Mammary epithelial cell (primary cell): ENCODE results near the gene ARHGEF4.

Experiments
- EZH2 ChIP-seq: IDR thresholded peaks from 2 replicates; pipeline ENCODE4 v1.6.1; 2012; ENCODE audit warnings: low read length, inconsistent platforms, borderline replicate concordance
- TF ChIP-seq, protein P1 (sequence below), 2 donors: IDR thresholded peaks in 1 of 2; conservative IDR thresholded peaks in 1 of 2; 2 replicates each; pipeline ENCODE4 v1.5.1; 2011 to 2012; ENCODE audit warnings: inconsistent platforms in 2 of 2, low read length in 2 of 2, mild to moderate bottlenecking in 2 of 2, control low read depth in 1 of 2, low read depth in 1 of 2; ENCODE audit not compliant: insufficient read depth in 1 of 2; ENCODE audit errors: extremely low read depth in 1 of 2

GRCh38 chr2:130834091-130834930, 2.4 kb upstream of the ARHGEF4 start:
- TF ChIP-seq, protein P1, sequence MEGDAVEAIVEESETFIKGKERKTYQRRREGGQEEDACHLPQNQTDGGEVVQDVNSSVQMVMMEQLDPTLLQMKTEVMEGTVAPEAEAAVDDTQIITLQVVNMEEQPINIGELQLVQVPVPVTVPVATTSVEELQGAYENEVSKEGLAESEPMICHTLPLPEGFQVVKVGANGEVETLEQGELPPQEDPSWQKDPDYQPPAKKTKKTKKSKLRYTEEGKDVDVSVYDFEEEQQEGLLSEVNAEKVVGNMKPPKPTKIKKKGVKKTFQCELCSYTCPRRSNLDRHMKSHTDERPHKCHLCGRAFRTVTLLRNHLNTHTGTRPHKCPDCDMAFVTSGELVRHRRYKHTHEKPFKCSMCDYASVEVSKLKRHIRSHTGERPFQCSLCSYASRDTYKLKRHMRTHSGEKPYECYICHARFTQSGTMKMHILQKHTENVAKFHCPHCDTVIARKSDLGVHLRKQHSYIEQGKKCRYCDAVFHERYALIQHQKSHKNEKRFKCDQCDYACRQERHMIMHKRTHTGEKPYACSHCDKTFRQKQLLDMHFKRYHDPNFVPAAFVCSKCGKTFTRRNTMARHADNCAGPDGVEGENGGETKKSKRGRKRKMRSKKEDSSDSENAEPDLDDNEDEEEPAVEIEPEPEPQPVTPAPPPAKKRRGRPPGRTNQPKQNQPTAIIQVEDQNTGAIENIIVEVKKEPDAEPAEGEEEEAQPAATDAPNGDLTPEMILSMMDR (conservative IDR thresholded peaks at IDR 0.05 in 1 of 2, IDR thresholded peaks at IDR 0.05 in 1 of 2; ENCODE audit: extremely low read depth in 1 of 2, insufficient read depth in 1 of 2, low read depth in 1 of 2, low read length in 2 of 2): no peak
- no peak for TF ChIP-seq EZH2
